ENCODE data around the gene KSR2. TPM values are rescaled to one million over a fixed set of nuclear protein-coding genes. Genes with fewer than 3 reads are reported as not detected.

The KSR2 gene
- total RNA-seq, 1 experiment from 2014 or later, result 0.15 TPM

GRCh38 chr12:117577122-117577657 is 391.6 kb downstream of the KSR2 start:
- intact Hi-C loops (cut with micrococcal nuclease; ENCODE audit: unreplicated experiment) (no loop called here), in situ Hi-C loops (cut with HindIII; ENCODE audit: low pct_unique_long_range_greater_than_20kb, low sequenced_read_pairs) (no loop called here)
- TF ChIP-seq POLR2AphosphoS5 (IDR thresholded peaks at IDR 0.05; ENCODE audit: low read depth, low read length), result no peak
- no peak for TF ChIP-seq CTCF (IDR thresholded peaks at IDR 0.05)
- no peak for TF ChIP-seq TCF7L2 (IDR thresholded peaks at IDR 0.05; ENCODE audit: low read depth, low read length)
- TF ChIP-seq SIN3A (IDR thresholded peaks at IDR 0.05; ENCODE audit: borderline replicate concordance, insufficient read depth, low read depth, low read length), result no peak
- no peak for TF ChIP-seq REST (IDR thresholded peaks at IDR 0.05; ENCODE audit: insufficient read depth in 1 of 2, low read depth in 2 of 2, low read length in 1 of 2)
- no peaks in the 10 kb centered on the region for H3K4me1 ChIP-seq (ENCODE audit: control insufficient read depth, insufficient read depth, low read length)
- no peaks in the 10 kb centered on the region for H3K36me3 ChIP-seq (ENCODE audit: control insufficient read depth, insufficient read depth, low read length)
- H3K4me3 ChIP-seq (ENCODE audit: low read depth in 2 of 2, low read length in 2 of 2), result no peak overlapping the region
- no peaks in the 10 kb centered on the region for H3K9me3 ChIP-seq (ENCODE audit: control insufficient read depth, insufficient read depth, low read depth, low read length)
- H3K27me3 ChIP-seq (ENCODE audit: control insufficient read depth, insufficient read depth, low read length), result no peaks in the 10 kb centered on the region
- DNase-seq (ENCODE audit: low read depth, low spot score) (no peak), ATAC-seq (no peak)
- BruUV-seq (replicated peaks), result no TSS peak
- ChIA-PET POLR2A (no interaction called here), CTCF (no interaction called here)
- H3K27ac ChIP-seq (ENCODE audit: low read length), result no peak overlapping the region

GRCh38 chr12:117576053-117576452 is 392.7 kb downstream of the KSR2 start:
- intact Hi-C loops (cut with micrococcal nuclease; ENCODE audit: unreplicated experiment), result no loop called here
- DNase-seq (ENCODE audit: low read depth, low spot score), result no peak
- H3K27ac ChIP-seq (ENCODE audit: low read length), result no peak overlapping the region

More at GRCh38 chr12:117576053-117576452, 392.7 kb downstream of the KSR2 start:
- no peaks in the 10 kb centered on the region for H3K4me1 ChIP-seq (ENCODE audit: control insufficient read depth, insufficient read depth, low read length)
- no peaks in the 10 kb centered on the region for H3K36me3 ChIP-seq (ENCODE audit: control insufficient read depth, insufficient read depth, low read length)
- POLR2A ChIA-PET, result no interaction called here
- BruUV-seq (replicated peaks), result no TSS peak
- no peaks in the 10 kb centered on the region for H3K9me3 ChIP-seq (ENCODE audit: control insufficient read depth, insufficient read depth, low read depth, low read length)
- no peak for TF ChIP-seq POLR2AphosphoS5 (IDR thresholded peaks at IDR 0.05; ENCODE audit: low read depth, low read length)
- no peak for TF ChIP-seq SIN3A (IDR thresholded peaks at IDR 0.05; ENCODE audit: borderline replicate concordance, insufficient read depth, low read depth, low read length)
- TF ChIP-seq TCF7L2 (IDR thresholded peaks at IDR 0.05; ENCODE audit: low read depth, low read length), result no peak
- TF ChIP-seq REST (IDR thresholded peaks at IDR 0.05; ENCODE audit: insufficient read depth in 1 of 2, low read depth in 2 of 2, low read length in 1 of 2), result no peak
- TF ChIP-seq CTCF (IDR thresholded peaks at IDR 0.05), result no peak
- CTCF ChIA-PET, result interaction anchor here (1.3 kb wide), 1 partner anchor 12 kb away, joined by 3 read pairs; no protein-coding TSS in a partner anchor
- no peak overlapping the region for H3K4me3 ChIP-seq (ENCODE audit: low read depth in 2 of 2, low read length in 2 of 2)
- H3K27me3 ChIP-seq (ENCODE audit: control insufficient read depth, insufficient read depth, low read length), result no peaks in the 10 kb centered on the region
- ATAC-seq, result no peak
- in situ Hi-C loops (cut with HindIII; ENCODE audit: low pct_unique_long_range_greater_than_20kb, low sequenced_read_pairs), result no loop called here
